GM12878 (cell line): ENCODE measurements around the gene ETV6. TPM values are rescaled to one million over a fixed set of nuclear protein-coding genes. Genes with fewer than 3 reads are reported as not detected.

Source experiments
- ATAC-seq: fragments of 200-7000 bp; cut with Tn5 transposase; 3 replicates; pipeline ENCODE4 v1.9.1; 2020; ENCODE audit warnings: mild to moderate bottlenecking, moderate library complexity
- BruUV-seq: library from RNA; stranded (reverse); fragments of 400-500 nt; replicated peaks from 2 replicates; lab custom pipeline; 2021; lab: Mats Ljungman, UMichigan
- CTCF ChIA-PET: fragments of 300-600 bp; sonication (Branson Sonifier 250); formaldehyde crosslinking; extraction: SDS; loops from one replicate; lab custom pipeline; 2021; ENCODE audit warnings: inconsistent platforms; lab: Yijun Ruan, JAX
- POLR2A ChIA-PET: fragments of 350-600 bp; formaldehyde crosslinking; extraction: SDS; loops from one replicate; lab custom pipeline; 2021; ENCODE audit warnings: inconsistent platforms; lab: Charles Lee
- RAD21 ChIA-PET: fragments of 300-600 bp; sonication (Branson Sonifier 250); formaldehyde crosslinking; loops from one replicate; lab custom pipeline; 2023; ENCODE audit warnings: antibody characterized with exemption; ENCODE audit not compliant: unreplicated experiment; lab: Charles Lee
- SMC1A ChIA-PET: fragments of 300-600 bp; sonication (Branson Sonifier 250); formaldehyde crosslinking; loops from one replicate; lab custom pipeline; 2023; ENCODE audit not compliant: unreplicated experiment, uncharacterized antibody; lab: Charles Lee
- DNase-seq: peaks from one replicate; pipeline ENCODE4 v3.0.0-alpha.2; 2011; ENCODE audit warnings: low read depth, low spot score
- FAIRE-seq: peaks from 3 replicates; lab custom pipeline; 2011; peaks lifted over from hg19 to GRCh38; lab: Jason Lieb, UNC
- H2AFZ ChIP-seq: 2 replicates; pipeline ENCODE4 v1.6.0; 2011; ENCODE audit warnings: low read depth, low read length, control low read depth; ENCODE audit not compliant: control insufficient read depth
- H3K27ac ChIP-seq: 2 replicates; pipeline ENCODE4 v1.5.1; 2011; ENCODE audit warnings: control low read depth; ENCODE audit not compliant: control insufficient read depth, insufficient read depth
- H3K27me3 ChIP-seq, 2 experiments: replicated peaks in 1 of 2; 2 replicates each; pipeline versions ENCODE4 v1.6.0 to v1.6.1; 2011; ENCODE audit warnings: low read length in 1 of 2; ENCODE audit not compliant: control insufficient read depth in 2 of 2, insufficient read depth in 2 of 2
- H3K36me3 ChIP-seq, 2 experiments: 2 replicates each; pipeline ENCODE4 v1.5.1; 2011; ENCODE audit warnings: low read length in 1 of 2; ENCODE audit not compliant: control insufficient read depth in 2 of 2, insufficient read depth in 2 of 2
- H3K4me1 ChIP-seq: 2 replicates; pipeline ENCODE4 v1.6.1; 2011; ENCODE audit warnings: mild to moderate bottlenecking, low read length, moderate library complexity, mixed read lengths; ENCODE audit not compliant: control insufficient read depth, insufficient read depth
- H3K4me2 ChIP-seq: 2 replicates; pipeline ENCODE4 v1.6.0; 2011; ENCODE audit warnings: control low read depth; ENCODE audit not compliant: control insufficient read depth, insufficient read depth
- H3K4me3 ChIP-seq: fragments of 200-600 bp; sonication (generic); 2 replicates; pipeline ENCODE4 v1.5.1; 2016
- H3K79me2 ChIP-seq: 2 replicates; pipeline ENCODE4 v1.6.0; 2011; ENCODE audit warnings: low read length; ENCODE audit not compliant: control insufficient read depth, insufficient read depth
- H3K9ac ChIP-seq: 2 replicates; pipeline ENCODE4 v1.8.0; 2011; ENCODE audit warnings: low read length, control low read depth, mixed read lengths; ENCODE audit not compliant: control insufficient read depth, insufficient read depth
- H3K9me3 ChIP-seq: replicated peaks from 3 replicates; pipeline ENCODE4 v1.5.1; 2011; ENCODE audit warnings: mild to moderate bottlenecking, low read length; ENCODE audit not compliant: control insufficient read depth, insufficient read depth
- H4K20me1 ChIP-seq: 2 replicates; pipeline ENCODE4 v1.6.0; 2011; ENCODE audit not compliant: control insufficient read depth, insufficient read depth
- IKZF1 ChIP-seq: fragments of 450-650 bp; conservative IDR thresholded peaks from 2 replicates; pipeline ENCODE4 v1.6.1; 2017; ENCODE audit warnings: antibody characterized with exemption, mild to moderate bottlenecking
- RFX5 ChIP-seq: IDR thresholded peaks from 2 replicates; pipeline ENCODE4 v1.6.1; 2011; ENCODE audit warnings: low read depth, low read length, improper control_type of control experiment
- SPI1 ChIP-seq: IDR thresholded peaks from 2 replicates; pipeline ENCODE4 v1.6.1; 2011; ENCODE audit warnings: low read depth, mild to moderate bottlenecking, low read length, moderate library complexity, borderline replicate concordance; ENCODE audit not compliant: insufficient read depth
- WGBS: methylation state at CpG from one replicate; pipeline ENCODE4 v1.1.6; 2016; ENCODE audit warnings: low lambda C conversion rate; ENCODE audit not compliant: insufficient replicate concordance, insufficient coverage; ENCODE audit errors: missing lambda C conversion rate; 5-methylcytosine and 5-hydroxymethylcytosine counted together
- in situ Hi-C: fragments of 300-500 bp; cut with MboI; formaldehyde crosslinking; loops from 9 replicates; pipeline ENCODE4 v1.14.3; 2018; ENCODE audit warnings: mixed read lengths
- intact Hi-C: fragments of 100-400 bp; cut with micrococcal nuclease; formaldehyde crosslinking; loops from one replicate; pipeline ENCODE4 v1.14.2; 2022; ENCODE audit not compliant: unreplicated experiment
- polyA plus RNA-seq, 11 experiments: library from polyadenylated mRNA; depleted of rRNA in 4 of 11; unstranded in 6 of 11; stranded (reverse) in 5 of 11; fragments of >200 nt; fragmentation: Nextera tagmentation in 4 of 11; fragmentation: Illumina TruSeq in 1 of 11; extraction: Ambion mirVana in 4 of 11; extraction: Trizol in 1 of 11; gene quantifications; 1 replicate in 1 of 11; 2 replicates in 10 of 11; pipeline versions ENCODE4 v1.2.1 to v1.2.3, GENCODE V29; 2011 to 2016; ENCODE audit warnings: inconsistent platforms in 2 of 11, missing spikeins in 2 of 11, low read depth in 1 of 11
- total RNA-seq, 4 experiments: library from RNA; depleted of rRNA in 3 of 4; stranded (reverse); fragments of >200 nt in 3 of 4; fragmentation: Illumina TruSeq in 1 of 4; extraction: Trizol in 1 of 4; gene quantifications; 2 replicates each; pipeline versions ENCODE4 v1.2.1 to v1.2.3, GENCODE V29; 2013 to 2021
- TF ChIP-seq, protein P1 (sequence below): IDR thresholded peaks from 2 replicates; pipeline ENCODE4 v1.6.1; 2012; ENCODE audit warnings: low read length, inconsistent platforms

Gene ETV6
- total and polyA plus RNA-seq, 10 of the 15 experiments (the other 5 are each of a cell fraction or from before 2014, with no cell fraction given) = 6.6 to 74.8 (median 24.6) TPM

DNA sequence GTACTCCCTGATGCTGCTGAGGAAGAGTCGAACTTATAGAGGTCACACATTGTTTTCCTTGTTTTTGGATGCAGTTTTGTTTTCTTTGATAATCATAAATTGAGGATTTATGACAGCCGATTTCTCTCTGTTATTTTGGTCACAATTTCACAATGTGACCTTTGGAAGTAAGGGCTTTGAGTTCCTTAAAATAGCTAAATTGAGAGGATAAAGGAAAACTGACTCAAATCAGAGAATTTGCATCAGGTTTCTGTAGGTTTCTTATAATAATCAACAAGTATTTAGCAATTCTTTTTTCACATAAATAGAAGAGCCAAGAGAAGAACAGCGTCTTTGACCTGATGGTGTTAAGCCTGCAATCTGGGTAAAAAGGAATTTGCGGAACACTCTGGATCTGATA is 66.1 kb downstream of the ETV6 start:
- BruUV-seq = no TSS peak
- TF ChIP-seq, protein P1, sequence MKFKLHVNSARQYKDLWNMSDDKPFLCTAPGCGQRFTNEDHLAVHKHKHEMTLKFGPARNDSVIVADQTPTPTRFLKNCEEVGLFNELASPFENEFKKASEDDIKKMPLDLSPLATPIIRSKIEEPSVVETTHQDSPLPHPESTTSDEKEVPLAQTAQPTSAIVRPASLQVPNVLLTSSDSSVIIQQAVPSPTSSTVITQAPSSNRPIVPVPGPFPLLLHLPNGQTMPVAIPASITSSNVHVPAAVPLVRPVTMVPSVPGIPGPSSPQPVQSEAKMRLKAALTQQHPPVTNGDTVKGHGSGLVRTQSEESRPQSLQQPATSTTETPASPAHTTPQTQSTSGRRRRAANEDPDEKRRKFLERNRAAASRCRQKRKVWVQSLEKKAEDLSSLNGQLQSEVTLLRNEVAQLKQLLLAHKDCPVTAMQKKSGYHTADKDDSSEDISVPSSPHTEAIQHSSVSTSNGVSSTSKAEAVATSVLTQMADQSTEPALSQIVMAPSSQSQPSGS = no peak
- TF ChIP-seq IKZF1 (no peak), RFX5 (no peak), SPI1 (no peak)
- TF ChIP-seq, all 136 proteins: peak for 0
- ChIA-PET RAD21 (interaction anchor here (1.6 to 19.9 kb wide), 3 partner anchors 13 to 93 kb away, joined by 4 to 497 read pairs (median 108); no protein-coding TSS in a partner anchor), SMC1A (interaction anchor here (2.4 to 10.0 kb wide), 6 partner anchors 10 to 118 kb away, joined by 7 to 115 read pairs (median 19); no protein-coding TSS in a partner anchor), CTCF (interaction anchor here (1.3 kb wide), 1 partner anchor 100 kb away, joined by 3 read pairs; no protein-coding TSS in a partner anchor), POLR2A (interaction anchor here (1.1 kb wide), 1 partner anchor 40 kb away, joined by 3 read pairs; no protein-coding TSS in a partner anchor)
- in situ Hi-C loops = no loop called here
- Histone ChIP-seq H3K9me3 (peaks cover 3% of the 10 kb centered on the region; the same call in 2 of the 3 replicates), H3K27ac (no peak overlapping the region; the same call in 1 of the 2 replicates), H3K4me1 (peaks cover 38% of the 10 kb centered on the region), H3K27me3 (no peaks in the 10 kb centered on the region), H3K4me2 (no peak overlapping the region), H3K36me3 (peaks cover 11 to 38% of the 10 kb centered on the region in 2 experiments), H2AFZ (no peak overlapping the region), H3K79me2 (peaks cover 95% of the 10 kb centered on the region), H4K20me1 (peaks cover 4% of the 10 kb centered on the region; the same call in 1 of the 2 replicates), H3K4me3 (no peak overlapping the region), H3K9ac (no peak overlapping the region)
- WGBS = 99% methylated on average over 4 of the region's 4 CpGs
- ATAC-seq (no peak), FAIRE-seq (no peak), DNase-seq (no peak)
- intact Hi-C loops = no loop called here
